GM18526 (cell line): Measurements from ENCODE around the gene PPP2R3B.

Experiments used
- POLR2A ChIP-seq: IDR thresholded peaks from 3 replicates; pipeline ENCODE4 v1.6.1; 2011; ENCODE audit not compliant: insufficient read length; ENCODE audit errors: extremely low read depth

Gene PPP2R3B

DNA sequence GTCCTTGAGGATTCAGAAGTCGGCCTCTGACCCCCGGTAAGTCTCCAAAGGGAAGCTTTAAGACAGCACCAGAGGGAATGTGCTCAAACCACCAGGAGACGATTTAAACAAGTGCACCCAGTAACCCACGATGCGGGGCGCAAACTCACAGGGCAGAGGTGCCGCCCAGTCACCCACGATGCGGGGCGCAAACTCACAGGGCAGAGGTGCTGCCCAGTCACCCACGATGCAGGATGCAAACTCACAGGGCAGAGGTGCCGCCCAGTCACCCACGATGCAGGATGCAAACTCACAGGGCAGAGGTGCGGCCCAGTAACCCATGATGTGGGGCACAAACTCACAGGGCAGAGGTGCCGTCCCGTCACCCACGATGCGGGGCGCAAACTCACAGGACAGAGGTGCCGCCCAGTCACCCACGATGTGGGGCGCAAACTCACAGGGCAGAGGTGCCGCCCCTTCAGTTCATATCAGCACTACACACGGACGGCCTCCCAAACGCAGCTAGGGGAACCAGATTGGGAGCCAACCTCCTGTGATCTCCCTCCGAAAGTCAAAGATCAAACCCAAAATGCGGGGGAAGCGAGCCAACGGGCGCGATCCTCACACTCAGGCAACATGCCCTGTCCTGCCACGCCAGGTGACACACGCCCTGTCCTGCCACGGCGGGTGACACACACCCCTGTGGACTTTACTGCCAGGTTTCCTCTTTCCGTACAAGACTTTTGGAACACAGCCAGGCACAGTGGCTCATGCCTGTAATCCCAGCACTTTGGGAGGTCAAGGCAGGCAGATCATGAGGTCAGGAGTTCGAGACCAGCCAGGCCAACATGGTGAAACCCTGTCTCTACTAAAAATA lies 11.3 kb downstream of the PPP2R3B start:
- TF ChIP-seq POLR2A = no peak

DNA sequence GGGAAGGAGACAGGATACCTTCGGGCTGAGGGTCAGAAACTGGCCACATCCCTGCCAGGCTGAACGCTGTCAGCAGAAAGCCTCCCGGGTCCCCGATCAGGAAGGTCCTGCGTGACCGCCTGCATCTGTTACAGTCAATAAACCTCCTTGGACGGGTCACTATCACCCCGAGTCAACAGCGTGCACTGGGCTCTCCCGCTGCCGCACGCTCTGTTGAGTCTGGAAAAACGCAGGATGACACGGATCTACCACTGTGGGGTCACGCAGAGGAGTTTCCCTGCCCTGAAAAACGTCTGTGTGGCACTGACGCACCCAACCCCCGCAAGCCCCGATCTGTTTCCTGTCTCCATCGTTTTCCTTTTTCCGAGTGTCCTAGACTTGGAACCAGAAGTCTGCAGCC lies 12.1 kb downstream of the PPP2R3B start:
- TF ChIP-seq POLR2A = no peak

DNA sequence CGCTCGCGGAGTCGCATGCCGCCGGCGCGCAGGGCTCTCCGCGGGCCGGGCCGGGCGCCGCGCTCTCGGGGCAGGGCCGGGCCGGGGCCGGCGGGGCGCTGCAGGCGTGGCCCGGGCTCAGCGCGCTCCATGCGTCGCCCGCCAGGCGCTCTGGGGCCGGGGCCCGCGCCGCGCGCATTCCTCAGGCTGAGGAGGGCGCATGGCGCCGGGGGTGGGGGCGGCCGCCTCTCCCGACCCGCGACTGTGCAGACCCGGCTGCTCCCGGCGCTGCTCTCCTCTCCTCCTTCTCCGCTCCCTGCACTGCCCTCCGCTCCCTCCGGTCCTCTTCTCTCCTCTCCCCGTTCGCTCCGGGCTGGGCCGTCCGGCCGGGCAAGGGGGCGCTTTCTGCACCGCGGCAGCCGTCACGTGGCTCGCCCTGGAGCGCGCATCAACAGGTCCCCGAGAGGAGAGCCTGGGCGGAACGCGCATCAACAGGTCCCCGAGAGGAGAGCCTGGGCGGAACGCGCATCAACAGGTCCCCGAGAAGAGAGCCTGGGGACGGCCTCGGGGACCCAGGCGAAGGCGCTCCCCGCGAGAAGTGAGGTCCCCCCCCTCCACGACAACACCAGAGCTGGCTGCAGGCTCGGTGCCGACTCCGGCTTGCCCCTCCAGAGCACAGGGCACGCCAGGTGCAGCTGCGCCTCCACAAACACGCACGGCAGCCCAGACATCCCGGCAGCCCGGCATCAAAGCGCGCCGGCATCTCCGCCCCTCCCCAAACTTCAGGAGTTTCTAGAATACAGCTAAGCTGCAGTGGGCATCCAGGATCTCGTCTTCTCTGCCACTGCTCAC lies 12.9 kb downstream of the PPP2R3B start:
- no peak for TF ChIP-seq POLR2A

DNA sequence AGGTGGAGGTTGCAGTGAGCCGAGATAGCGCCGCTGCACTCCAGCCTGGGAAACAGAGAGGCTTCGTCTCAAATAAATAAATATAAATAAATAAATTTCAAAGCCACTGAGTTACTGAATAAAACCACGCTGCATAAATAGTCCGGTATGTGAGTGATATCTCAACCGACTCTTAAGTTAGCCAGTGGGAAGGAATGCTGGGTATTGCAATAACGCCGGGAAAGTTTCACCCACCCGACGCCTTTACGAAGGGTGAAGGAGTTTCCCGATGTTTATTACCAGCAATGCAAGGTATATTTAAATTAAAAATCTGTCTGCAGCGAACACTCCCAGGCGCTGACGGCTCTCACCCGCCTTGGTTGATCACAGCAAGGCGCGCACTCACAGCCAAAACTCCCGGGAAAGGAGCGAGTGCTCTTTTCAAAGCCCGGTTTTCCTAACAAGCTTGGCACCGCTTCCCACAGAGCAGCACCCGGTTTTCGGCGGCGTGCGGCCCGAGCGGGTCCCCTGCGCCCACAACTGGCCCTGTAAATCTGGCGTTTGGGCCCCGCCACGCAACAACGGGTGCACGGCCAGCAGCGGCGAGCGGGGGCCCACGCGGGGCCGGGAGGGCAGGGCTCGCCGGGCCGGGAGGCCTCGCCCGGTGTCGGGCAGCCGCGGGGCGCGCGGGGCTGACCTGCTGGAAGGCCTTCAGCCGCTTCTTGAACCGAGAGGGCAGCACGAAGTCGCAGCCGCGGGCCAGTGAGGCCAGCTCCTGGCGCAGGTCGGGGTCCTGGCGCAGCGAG lies 13.7 kb downstream of the PPP2R3B start:
- no peak for TF ChIP-seq POLR2A

DNA sequence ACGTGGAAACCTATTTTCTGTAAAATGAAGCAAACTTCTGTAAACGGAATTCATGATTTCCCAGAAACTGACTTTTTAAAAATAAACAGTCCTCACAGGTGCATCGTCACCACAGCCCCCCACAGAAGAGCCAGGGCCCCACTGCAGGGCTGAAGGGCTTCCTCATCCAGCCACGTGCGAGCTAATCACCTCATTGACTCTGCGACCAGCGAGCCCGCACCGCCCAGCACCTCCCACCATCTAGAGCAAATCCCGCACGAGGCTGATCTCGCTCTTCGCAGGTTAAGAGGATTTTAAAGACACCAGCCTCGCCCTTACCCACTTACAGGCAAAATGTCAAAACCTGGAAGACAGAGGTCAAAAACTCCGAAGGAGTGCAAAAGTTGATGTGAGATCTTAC lies 14.8 kb downstream of the PPP2R3B start:
- no peak for TF ChIP-seq POLR2A

DNA sequence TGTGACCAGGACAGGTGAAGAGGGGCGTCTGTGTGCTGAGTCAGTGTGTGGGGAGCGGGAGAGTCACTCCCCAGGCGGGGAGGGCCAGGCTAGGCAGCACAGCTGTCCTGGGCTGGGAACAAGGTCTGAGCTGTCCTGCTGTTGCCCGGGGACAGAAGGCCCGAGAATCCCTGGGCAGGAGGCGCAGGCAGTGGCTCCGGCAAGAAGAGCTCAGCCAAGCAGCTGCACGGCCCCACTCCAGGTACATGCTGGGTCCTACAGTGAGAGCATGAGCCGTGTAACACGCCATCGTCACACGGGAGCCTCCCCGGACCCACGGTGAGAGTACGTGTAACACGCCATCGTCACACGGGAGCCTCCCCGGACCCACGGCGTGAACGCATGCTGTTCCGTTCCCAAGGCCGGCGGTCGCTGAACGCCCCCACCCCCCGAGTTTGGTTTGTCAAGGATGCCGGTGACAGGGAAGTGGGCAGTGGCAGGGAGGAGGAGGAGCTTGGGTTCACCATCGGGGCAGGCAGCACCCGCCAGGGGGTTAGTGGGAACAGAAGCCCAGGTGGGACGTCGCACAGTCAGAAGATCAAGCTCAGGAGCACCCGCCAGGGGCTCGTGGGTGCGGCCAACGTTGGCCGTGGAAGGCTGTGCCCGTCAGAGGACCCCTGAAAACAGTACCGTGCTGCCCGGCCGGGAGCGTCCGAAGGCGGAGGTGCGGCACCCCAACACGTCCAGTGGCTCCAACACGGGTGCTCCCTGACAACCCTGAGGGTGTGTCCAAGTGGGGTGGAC lies 15.6 kb downstream of the PPP2R3B start:
- TF ChIP-seq POLR2A = no peak

DNA sequence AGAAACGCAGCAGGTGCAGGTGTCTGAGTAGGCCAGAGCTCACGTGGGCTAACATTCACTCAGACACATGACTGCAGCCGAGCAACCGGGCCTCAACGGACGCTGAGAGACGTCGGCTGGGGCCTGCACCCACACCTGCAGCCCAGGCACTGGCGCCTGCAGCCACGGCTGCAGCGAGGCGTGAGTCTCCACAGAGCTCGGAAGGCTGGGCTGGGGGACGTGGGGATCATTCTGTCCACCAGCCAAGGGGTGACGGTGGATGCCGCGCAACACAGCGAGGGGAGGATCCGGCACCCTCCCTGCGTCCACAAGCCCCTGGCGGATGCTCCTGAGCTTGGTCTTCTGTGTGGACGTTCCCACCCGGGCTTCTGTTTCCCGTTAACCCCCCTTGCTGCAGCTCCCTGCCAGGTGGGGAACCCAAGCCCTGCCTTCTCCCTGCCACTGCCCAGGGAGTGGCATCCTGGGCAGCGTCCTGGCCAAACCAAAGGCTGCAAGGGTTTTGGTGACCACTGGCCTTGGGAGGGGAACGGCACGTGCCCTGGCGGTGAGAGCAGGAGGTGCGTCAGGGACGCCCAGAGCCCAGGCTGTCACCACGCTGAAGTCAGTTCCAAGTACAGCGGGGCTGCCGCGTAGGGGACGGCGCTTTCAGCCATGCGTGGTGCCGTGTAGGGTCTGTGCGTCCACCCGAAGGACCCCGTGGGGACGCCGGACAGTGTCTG lies 16.3 kb downstream of the PPP2R3B start:
- no peak for TF ChIP-seq POLR2A

DNA sequence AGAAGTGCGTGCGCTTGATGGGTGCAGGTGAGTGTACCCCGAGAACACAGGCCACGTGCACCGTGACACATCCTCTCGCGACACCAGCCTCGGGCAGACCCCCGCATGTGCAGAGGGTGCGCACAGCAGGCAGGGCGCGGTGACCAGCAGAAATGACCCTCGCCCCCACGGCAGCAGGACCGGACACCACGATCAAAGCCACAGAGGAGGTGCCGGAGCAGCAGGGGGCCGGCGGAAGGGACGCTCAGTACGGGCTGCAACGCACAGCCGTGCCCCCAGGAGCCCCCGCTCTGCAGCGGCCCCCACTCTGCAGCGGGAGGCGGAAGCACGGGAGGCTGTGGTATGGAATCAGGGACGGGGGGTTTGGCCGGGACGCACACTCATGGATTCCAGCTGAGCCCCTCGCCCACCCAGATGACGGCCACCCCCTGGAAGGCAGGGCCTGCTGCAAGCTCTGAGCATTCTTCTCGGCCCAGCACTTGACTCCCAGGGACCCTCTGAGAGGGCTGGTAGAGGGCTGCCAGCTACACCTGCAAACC lies 17.1 kb downstream of the PPP2R3B start:
- TF ChIP-seq POLR2A = no peak

DNA sequence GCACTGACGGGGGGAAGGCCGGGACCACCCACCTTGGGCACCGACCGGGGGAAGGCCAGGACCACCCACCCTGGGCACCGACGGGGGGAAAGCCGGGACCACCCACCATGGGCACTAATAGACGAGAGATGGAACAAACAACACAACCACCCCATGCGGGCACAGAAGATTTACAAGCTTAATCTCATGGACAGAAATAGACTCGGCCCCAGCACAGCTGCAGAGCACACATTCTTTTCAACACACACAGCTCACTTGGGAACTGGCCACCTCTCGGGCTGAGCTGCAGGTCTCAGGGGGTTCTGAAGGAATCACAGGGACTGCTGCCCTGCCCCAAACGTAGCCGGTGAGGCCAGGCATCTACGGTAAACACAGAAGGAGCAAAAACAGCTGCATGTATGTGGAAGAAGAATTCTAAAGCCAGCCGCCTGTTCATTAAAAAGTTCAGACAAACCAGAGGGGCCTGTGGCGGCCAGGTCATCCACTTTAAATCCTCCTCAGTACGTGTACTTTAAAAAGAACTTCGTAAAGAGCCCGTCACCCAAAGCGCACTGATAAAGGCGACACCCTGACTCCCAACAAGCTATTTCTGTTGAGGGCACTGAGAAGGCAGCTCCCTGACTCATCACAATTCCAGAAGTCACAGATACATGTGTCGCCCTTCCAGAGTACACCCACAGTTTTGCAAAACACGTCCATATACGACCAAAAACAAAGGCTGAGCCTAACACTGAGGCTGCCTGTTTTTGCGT lies 17.7 kb downstream of the PPP2R3B start:
- TF ChIP-seq POLR2A = no peak

DNA sequence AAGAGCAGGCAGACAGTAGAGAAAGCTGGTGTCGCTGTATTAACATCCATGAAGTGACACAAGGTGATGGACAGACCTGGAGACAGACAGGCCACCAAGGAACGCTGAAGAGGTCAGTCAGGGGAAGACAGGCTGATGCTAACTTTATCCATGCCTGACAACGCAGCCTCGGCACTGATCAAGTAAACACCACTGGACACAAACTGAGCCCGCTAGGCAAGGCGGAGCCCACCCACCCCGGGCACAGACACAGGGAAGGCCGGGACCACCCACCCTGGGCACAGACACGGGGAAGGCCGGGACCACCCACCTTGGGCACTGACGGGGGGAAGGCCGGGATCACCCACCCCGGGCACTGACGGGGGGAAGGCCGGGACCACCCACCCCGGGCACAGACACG lies 18.8 kb downstream of the PPP2R3B start:
- no peak for TF ChIP-seq POLR2A

DNA sequence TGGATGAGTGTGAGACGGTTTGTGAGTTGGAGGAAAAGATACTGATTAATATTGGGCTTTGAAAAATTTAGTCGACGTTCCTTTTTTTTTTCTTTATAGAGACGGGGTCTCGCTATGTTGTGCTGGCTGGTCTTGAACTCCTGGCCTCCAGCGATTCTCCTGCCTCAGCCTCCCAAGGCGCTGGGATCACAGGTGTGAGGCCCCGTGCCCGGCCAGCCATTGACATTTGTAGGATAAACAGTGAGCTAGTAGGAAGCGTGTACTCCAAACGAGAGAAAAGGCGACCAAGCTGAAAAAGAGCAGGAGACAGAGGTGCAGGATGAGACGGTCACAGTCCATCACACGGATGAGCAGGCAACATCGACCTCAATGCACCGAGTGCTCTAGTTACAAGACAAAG lies 19.4 kb downstream of the PPP2R3B start:
- no peak for TF ChIP-seq POLR2A

DNA sequence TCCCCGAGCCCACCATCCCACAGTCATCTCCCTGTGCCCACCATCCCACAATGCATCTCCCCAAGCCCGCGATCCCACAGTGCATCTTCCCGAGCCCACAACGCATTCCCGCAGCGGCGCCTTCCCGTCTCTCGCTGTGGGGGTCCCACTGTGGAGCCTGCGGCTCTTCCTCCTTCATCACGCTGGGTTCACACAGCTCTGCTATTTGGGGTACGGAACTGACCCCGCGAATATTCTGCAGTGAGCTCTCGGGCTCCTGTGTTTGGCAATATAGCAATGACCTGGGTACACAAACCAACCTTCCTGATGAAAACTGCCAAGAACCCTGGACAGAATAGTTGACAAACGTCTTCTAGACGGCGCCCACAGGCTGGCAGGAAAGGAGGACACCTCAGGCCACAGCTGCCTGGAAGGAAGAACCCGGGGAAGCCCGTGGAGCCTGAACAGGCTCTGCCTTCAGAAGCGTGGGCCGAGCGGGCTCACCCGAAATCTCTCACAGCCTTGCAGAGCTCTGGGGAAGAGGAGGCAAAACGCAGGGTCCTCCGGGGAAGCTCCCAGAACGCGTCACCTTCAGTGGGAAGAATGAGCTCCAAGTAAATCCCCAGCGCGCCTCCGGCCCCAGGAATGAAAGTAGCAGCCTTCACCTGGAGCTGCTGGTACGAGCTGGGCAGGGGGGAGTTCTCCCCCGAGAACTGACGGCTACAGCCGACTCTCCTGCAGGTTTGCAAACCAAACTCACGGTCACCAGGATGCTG lies 22.9 kb downstream of the PPP2R3B start:
- TF ChIP-seq POLR2A = no peak

DNA sequence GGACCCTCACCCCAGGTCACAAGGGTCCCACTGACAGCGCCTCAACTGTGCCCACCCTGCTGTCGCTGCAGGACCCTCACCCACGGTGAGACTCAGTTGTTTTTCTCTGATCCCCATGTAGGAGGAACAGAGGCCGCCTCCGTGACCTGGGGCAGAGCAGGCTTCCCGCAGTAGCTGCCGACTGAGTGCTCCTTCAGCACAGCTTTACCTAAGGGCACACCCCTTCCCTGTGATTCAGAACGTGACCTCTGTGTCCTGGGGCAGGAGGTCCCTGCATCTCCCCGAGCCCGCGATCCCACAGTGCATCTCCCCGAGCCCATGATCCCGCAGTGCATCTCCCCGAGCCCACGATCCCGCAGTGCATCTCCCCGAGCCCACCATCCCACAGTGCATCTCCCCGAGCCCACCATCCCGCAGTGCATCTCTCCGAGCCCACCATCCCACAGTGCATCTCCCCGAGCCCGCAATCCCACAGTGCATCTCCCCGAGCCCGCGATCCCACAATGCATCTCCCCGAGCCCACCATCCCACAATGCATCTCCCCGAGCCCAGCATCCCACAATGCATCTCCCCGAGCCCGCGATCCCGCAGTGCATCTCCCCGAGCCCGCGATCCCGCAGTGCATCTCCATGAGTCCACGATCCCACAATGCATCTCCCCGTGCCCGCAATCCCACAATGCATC lies 23.6 kb downstream of the PPP2R3B start:
- TF ChIP-seq POLR2A = no peak
